ENCODE measurements around the gene PLPPR5.
"Not testable (repeated sequence)": the region's sequence is repeated elsewhere in the genome, so short reads cannot be mapped to it uniquely, and the experiment has no call there.

The PLPPR5 gene, protein sequence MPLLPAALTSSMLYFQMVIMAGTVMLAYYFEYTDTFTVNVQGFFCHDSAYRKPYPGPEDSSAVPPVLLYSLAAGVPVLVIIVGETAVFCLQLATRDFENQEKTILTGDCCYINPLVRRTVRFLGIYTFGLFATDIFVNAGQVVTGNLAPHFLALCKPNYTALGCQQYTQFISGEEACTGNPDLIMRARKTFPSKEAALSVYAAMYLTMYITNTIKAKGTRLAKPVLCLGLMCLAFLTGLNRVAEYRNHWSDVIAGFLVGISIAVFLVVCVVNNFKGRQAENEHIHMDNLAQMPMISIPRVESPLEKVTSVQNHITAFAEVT

DNA sequence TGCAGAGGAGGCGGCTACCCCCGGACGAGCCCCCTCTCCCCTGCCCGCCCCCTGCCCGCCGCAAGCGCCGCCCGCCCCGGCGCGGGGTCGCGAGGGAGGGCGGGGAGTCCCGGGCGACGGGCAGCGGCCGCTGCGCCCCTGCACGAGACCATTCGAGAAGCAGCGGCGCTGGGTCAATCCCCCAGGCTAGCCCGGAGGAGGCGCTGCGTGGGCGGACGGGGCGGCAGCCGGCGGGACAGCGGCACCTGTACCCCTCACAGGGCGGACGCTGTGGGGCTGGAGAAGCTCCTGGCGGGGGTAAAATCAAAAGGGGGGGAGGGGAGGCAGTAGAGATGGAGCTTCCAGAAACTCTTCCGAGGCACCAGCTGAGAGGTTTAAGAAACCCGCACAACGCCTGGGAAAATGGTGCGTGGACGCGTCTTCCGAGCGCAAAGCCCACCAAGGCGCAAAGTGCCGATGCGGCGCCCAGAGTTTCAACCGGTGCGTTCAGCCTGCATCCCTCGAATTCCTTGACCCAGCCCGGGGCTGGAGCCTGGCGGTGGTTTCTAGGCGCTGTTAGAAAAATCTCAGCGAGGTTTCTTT lies at the start of gene PLPPR5:
PLPPR5 (minus strand) TSS at position 1 of the 582 bp plus-strand sequence. CDS start 190 bp downstream, outside the sequence.
- DNase-seq: no peak

DNA sequence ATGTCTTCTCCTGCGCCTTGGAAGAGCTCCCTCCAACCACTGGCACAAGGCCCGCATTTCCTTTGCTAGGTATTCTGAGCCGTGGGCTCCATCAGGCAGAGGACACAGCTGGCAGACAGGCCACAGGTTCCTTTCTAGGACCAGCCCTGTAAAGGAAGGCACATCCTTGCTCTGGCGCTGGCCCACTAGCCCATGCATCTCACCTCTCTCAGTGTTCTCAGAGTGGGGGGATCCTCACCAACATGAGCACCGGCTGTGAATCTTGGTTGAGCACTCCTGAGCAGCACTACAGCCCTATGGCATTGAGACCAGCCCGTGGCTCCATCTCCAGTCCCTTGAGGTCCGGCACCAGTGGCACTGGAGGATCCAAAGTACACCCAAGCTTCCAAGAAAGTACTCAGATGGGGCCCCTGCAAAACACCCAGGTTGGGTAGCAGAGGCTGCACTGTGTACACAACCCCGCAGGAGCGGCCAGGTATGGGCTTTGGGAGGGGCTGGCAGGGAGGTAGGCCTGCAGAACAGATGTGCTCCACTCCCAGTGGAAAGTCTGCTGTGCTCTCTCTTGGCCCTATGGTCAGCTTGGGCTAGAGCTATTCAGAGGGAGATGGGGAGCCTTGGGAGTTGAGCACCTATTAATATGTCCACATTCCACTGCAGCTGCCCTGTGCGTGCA lies 47.1 kb upstream of the PLPPR5 start:
- no peak for DNase-seq

DNA sequence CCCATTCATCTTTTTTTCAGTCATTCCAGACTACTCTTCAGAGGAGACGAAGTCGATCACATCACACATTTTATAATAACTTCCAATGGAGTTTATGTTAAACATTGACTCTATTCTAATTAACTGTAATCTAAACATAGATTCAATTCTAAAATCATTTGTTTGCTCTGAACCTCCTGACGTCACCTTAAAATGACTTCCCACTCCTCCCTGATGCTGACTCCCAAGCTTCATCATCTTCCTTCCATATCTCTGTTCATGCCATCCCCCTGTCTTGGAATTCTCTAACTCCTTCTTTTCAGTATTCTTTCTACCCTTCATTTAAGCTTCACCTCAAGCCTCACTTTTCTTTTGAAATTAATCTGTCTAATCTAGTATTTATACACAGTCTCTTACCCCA lies 45.1 kb upstream of the PLPPR5 start:
- DNase-seq: no peak

DNA sequence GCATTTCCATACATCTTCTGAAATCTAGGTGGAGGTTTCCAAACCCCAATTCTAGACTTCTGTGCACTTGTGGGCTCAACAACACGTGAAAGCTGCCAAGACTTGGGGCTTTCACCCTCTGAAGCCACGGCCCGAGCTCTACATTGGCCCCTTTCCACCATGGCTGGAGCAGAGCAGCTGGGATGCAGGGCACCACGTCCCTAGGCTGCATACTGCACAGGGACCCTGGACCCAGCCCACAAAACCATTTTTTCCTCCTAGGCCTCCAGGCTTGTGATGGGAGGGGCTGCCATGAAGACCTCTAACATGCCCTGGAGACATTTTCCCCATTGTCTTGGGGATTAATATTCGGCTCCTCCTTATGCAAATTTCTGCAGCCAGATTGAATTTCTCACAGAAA lies 32.1 kb upstream of the PLPPR5 start:
- DNase-seq: not testable (repeated sequence)

DNA sequence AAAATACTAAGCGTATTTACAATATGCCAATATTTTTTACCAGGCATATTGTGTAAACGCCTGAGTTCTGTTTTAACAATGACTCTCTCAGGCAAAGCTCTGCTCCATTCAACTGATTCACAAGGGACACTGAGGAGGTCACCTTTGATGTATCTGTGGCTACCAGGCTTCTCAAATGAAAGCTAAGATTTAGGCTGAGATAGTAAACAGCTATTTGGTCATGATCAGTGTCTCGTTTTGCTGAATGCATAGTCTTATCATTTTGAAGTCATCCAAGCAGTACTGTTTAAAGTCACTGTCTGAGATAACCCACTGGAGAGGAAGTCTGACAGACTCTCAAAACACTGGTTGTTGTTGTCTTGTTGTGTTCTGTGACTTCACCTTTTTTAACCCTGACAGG lies 13.7 kb upstream of the PLPPR5 start:
- no peak for DNase-seq

DNA sequence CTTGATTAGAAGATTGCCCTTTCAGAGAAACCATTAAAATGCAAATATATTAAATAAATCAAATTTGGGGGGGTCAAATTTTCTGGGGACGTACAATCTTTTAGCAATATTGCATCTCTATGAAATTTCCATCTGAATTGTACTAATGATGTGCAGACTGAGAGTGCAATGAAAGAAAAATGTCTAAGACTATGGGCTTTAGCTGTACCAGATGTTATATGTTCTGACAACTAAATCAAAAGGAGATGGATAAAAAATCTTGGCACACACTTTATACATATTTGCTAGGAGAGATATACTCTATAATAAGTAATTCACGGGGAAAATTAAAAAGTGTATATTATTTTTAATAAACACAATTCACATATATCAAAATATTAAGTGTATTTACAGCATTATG lies 13.0 kb upstream of the PLPPR5 start:
- no peak for DNase-seq

DNA sequence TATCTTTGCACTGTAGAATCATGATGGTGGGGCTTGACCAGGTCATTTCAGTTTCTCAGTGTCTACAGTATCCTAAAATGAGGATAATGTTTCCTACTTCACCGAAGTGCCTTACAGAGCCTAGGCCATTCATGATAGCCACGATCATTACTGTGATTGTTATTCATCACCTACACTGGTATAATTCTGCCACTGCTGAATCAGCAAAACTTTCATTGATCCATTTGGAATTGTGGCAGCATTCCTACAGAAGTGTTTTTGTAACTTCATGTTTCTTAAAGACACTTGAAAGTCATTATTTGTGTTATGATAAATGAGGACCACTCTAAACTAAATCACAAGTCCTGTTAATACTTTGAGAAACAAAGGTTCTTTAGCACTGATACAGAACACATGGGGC lies 6.0 kb upstream of the PLPPR5 start:
- no peak for DNase-seq

DNA sequence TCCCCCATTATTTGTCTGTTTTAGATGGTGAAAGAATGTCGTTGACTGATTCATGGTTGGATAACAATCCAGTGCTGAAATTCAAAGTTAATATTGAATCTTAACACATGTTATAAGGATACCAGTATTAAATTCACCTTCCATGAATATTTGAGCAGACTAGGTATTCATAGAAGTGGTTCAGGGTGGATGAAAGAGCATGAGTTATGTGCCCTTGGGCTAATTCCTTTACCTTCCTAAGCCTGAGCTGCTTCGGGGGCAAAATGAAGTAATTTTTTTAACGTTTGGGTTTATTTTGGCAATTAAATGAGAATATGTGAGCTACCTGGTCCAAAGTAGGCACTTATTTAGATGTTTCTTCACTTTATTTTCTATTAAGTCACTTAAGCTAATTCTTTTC lies 2.7 kb upstream of the PLPPR5 start:
- DNase-seq: no peak

DNA sequence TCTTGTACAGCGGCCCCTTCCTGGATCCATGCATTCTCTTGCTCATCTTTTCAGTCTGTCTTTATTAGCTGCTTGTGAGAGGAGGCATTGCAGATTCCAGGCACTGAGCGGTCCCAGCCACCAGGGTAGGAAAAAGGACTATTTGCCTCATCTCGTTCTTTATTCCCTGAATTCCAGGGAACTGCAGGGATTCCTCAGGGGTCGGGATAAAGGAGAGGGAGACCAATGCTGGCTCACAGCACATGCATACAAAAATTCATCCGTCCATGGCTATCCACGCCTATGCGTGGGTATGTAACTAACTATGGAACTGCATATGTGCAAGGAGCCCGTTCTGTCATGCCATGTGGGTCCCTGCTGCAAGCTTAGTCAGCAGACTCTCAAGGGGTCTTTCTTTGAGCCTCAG lies 879 bp upstream of the PLPPR5 start:
- DNase-seq: no peak

DNA sequence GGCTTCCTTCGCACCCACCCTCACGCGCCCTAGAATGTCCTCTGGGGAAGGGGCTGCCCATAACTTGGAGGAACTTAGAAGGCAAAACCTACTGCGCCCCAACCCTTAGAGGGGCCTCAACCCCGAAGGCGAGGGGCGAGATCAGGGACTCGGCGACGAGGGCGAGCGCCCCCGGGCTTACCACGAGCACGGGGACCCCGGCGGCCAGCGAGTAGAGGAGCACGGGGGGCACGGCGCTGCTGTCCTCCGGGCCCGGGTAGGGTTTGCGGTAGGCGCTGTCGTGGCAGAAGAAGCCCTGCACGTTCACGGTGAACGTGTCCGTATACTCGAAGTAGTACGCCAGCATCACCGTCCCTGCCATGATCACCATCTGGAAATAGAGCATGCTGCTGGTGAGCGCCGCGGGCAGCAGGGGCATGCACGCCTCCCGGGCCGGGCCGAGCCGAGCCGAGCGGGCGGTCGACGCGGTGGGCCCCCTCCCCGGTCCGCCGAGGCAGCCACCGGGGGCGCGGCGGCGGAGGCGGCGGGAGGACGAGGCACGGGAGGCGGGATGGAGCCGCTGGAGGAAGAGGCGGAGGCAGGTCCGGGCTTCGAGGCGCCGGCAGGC lies 304 bp downstream of the PLPPR5 start:
- DNase-seq: no peak

DNA sequence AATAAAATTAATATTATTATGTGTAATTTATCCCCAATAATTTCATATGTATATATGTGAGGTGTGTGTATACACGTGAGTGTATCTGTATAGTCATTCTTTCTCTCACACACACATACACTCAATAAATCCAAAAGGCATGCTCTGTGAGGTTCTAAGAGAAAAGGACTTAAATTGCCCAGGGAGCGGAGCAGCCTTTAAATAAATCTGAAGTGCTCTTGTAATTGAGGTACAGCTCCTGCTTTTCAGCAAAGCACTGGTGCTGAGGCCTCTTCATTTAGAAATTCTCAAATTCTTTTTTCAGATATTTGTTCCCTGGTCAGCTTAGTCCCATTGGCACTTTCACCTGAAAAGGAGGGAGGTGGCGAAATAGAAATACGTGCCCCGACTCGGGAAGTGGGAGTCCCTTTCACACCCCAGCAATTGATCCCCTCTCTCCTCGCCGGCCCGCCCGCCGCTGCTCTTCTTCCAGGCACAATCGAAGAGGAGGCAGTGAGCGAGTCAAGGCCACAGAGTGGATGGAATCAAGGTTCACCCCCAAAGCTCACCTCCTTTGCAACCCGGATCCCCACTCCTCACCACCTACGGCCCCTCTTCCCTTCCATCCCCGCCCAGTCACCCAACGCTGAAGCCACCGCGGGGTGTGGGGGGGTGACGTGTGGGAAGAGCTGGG lies 944 bp downstream of the PLPPR5 start:
- no peak for DNase-seq

DNA sequence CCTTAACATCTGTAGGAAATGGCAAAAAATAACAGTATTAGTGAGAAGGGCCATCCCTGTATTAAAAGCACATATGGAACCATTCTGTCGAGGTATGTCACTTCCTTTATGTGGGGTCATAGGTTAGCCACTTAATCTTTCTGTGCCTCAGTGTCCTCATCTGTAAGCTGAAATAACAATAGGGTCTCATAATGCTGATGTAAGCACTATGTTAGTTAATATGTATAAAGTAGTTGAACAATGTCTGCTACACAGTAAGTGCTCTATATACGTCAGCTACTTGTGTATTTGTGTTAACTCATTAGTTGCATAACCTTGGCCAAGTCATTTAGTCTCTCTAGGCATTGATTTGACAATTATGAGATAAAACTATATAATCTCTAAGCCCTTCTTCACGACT lies 11.8 kb downstream of the PLPPR5 start:
- no peak for DNase-seq

DNA sequence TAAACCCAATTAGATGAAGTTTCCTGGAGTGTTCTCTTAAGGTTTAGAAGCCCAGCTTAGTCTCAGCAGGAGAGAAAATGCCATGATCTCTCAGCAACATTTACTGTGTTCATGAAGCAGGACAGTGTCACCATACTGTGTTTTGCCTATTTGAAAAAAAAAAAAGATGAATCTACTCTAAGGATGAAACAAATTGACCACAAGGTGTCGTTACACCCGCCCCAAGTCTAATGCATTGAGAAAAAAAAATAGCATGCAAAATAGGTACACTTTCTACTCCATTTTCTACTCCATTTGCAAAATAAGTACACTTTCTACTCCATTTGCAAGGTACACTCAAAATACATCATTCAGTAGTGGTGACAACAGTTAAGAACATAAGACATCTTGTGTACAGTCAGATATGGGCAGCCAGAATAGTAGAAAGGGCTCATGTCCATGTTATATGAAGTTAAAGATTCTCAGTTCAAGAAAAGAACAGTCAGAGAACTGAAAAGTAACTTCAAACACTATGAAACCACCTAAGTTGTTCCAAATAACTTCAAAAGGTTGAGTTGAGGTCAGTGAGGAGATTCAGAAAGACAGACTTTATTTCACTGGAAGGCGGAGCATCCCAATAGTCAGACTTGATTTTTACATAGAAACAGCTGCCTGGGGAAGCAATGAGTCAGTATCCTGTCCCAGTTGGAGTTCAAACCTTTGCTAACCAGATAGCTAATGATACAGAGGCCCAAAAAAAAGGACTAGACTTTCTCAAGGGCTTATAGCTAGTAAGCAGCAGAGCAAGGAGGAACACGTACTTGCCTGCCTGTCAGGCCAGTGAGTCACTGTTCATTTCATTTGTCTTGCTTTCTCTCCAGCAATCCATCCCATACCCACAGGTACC lies 13.3 kb downstream of the PLPPR5 start:
- no peak for DNase-seq

DNA sequence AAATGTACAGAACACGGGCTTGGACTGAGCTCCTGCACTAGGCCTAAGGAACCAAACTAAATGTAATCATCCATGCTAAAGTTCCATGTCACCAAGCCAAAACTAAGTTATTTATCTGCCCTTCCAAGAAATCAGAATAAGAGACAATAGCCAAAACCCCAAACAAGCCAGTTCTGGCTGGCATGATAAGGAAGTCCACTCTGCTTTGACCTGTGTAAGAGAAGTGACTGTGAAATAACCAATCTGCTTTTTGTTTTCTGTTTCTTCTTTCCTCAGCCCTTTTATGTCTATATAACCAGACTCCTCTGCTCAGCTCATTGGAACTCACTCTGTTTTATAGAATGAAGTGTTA lies 15.1 kb downstream of the PLPPR5 start:
- no peak for DNase-seq

DNA sequence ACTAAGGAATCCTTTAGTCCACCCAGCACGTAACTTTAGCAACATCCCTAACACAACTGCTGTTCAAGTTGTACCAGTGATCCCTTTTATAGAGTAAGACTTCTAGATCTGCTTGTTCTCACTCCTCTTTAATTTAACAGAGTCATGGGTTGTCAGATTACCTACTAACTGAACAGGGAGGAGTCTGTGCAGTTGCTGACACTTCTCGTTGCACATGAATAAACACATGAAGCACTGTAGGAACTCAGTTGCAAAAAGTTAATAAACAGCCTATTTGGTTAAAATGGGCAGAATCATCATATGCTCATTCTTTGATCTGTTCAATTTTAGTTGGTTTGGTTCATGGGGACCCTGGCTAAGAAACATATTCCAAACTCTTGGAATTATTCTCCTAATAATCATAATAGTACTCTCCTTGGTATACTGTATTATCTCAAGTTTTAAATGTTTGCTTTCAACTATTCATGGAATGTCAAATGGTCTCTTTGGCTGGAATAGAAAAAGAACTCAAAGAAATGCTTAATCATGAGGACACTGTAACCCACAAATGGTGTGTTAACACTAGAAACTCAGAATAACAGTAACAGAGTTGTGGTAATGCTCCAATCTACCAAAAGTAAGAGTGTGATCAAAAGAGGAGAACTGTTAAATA lies 15.6 kb downstream of the PLPPR5 start:
- no peak for DNase-seq

DNA sequence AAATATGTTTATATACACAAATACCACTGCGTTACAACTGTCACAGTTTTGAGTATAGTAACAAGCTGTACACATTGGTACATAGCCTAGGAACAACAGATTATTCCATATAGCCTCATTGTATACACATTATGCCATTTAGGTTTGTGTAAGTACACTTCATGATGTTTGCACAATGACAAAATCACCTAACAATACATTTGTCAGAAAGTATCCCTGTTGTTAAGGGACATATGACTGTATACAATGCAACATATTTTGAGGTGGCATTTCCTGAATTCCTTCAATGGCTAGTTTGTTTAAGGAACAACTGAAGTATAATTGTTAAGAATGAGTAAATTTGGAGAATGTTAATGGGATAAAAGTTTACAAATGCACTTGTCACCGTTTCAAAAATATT lies 19.0 kb downstream of the PLPPR5 start:
- DNase-seq: no peak

DNA sequence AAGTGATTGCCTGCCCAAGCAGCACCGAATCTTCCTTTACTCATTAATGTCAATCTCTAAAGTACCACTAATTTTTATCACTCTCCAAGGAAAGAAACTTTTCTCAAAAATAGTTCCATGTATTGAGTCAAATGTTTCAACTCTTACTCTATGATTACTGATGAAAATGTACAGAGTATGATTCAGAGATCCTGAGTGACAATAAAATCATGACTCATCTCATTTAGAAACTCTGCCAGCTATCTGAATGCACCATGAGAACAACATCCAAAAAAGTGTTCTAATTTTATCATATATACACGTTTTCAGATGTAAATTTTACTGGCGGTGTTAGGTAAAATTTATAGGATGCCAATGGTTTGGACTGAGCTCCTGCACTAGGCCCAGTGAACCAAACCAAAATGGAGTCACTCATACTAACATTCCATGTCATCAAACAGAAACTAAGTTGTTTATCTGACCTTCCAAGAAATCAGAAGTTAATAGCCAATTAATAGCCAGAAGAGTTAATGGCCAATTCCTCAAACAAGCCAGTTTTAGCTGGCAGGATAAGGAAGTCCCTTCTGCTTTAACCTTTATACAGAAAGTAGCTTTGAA lies 22.6 kb downstream of the PLPPR5 start:
- no peak for DNase-seq

DNA sequence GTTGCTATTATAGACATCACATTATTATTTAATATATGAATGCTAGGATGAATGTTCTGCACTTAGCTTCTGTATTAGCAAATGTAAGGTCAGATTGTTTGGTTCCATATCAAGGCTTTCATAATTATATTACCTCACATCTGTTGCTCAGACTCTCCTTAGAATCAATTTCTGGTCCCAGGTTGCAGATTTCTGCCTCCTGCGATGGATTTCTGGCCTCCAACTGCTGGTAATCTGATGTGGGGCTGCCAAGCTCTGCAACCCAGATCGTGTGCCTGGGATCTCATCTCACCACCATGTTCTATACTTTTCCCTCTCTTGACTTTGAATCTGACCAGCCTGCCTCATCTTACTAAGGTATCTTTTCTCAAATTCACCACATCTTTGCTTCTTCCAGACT lies 25.2 kb downstream of the PLPPR5 start:
- no peak for DNase-seq

DNA sequence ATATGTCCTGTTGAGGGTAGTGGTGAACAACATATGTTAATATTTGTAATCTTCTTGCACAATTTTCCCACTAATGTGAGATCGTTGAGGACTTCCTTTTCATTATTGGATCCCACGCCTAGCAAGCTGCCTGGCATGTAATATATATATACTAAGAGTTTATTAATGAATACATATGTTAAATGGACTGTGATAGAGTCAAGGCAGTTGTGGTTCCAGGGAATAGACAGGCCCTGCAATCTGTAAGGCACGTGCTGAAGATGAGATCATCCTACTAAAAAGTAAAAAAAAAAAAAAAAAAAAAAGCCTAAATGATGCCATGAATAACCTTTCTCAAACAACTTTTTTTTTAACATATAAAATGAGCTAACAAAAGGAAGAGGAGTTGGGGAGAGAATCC lies 28.9 kb downstream of the PLPPR5 start:
- no peak for DNase-seq

DNA sequence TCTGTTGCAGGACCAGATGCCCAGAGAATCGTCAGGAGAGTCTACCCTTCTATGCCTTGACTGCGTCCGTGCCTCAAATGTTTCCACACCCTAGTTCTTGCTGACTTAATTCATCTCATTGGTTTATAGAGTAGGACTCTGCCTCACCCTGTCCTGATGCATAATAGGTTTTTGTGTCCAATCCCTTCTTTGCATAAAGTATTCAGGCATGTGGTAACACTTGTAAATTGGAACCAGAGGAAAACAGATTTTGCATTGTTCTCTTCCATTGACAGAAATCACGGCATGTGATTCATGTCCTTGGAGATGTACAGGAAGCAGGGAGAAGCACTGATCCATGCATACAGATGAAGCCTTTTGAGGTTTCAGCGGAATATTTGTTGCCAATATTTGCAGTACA lies 29.5 kb downstream of the PLPPR5 start:
- DNase-seq: no peak

DNA sequence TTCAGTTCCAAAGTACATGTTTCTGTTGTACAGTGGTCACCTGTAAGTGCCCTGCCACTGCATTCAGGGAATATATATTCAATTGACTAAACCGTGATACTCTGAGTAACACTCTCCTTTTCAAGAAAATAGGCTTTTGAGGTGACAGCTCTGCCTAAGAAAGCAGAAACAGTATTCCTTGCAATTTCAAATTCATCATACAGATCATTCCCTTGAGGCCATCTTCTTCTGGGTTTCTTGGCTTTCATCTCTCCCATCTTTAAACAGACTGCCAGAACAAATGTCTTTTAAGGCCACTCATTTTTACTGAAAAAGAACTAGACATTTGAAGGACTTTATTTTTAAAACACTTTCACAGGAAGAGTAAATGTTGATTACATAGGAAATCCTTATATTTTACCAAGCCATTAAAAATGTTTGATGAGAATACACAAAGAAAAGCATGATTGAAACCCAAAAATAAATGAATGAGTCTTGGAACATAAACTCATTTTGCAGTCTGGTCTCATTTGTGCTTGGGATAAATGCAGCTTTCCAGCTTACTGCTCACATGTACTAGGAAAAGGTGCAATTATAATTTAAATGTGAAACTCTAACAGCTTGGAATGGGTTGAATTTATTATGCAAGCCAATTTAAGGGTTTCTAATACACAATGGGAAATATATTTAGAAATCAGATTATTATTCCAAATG lies 34.7 kb downstream of the PLPPR5 start:
- DNase-seq: no peak
